Breast epithelium (tissue), 4 donors: ENCODE results near the gene TMEM117. TPM values are rescaled to one million over a fixed set of nuclear protein-coding genes. Genes with fewer than 3 reads are reported as not detected.

Experiments used
- DNase-seq, 2 donors: peaks; one replicate each; pipeline ENCODE4 v3.0.0-alpha.2; 2019; ENCODE audit warnings: low spot score in 2 of 2
- H3K27ac ChIP-seq, 2 donors: fragments of 200-600 bp; sonication (generic) in 1 of 2; one replicate each; pipeline ENCODE4 v1.5.1; 2016 to 2019; ENCODE audit warnings: mild to moderate bottlenecking in 1 of 2
- H3K27me3 ChIP-seq, 2 donors: fragments of 200-600 bp; sonication (generic) in 1 of 2; one replicate each; pipeline versions ENCODE4 v1.5.1 to v1.6.0; 2017 to 2019; ENCODE audit warnings: control low read depth in 1 of 2, mild to moderate bottlenecking in 1 of 2
- H3K36me3 ChIP-seq: fragments of 200-600 bp; one replicate; pipeline ENCODE4 v1.5.1; 2019
- H3K4me1 ChIP-seq, 2 donors: fragments of 200-600 bp; sonication (generic); one replicate each; pipeline ENCODE4 v1.5.1; 2016 to 2019; ENCODE audit warnings: control low read depth in 1 of 2
- H3K4me3 ChIP-seq, 3 donors: fragments of 200-600 bp; sonication (generic); 1 replicate in 2 of 3; 2 replicates in 1 of 3; pipeline ENCODE4 v1.5.1; 2016 to 2019; ENCODE audit warnings: mild to moderate bottlenecking in 3 of 3, moderate library complexity in 2 of 3
- H3K9me3 ChIP-seq, 2 donors: fragments of 200-600 bp; sonication (generic) in 1 of 2; one replicate each; pipeline ENCODE4 v1.5.1; 2016 to 2019; ENCODE audit warnings: control low read depth in 1 of 2
- POLR2A ChIP-seq: fragments of 450-650 bp; IDR thresholded peaks from one replicate; pipeline ENCODE4 v1.6.1; 2016; ENCODE audit warnings: antibody characterized with exemption, mild to moderate bottlenecking, moderate library complexity
- POLR2AphosphoS5 ChIP-seq, 3 donors: sonication (generic); formaldehyde crosslinking; IDR thresholded peaks; one replicate each; pipeline ENCODE4 v1.6.1; 2017; ENCODE audit warnings: antibody characterized with exemption in 3 of 3
- intact Hi-C: fragments of 100-400 bp; cut with DNase I; formaldehyde crosslinking; loops from one replicate; pipeline ENCODE4 v1.15.1; 2023; ENCODE audit warnings: low total_unique reads
- total RNA-seq, 3 donors: library from RNA; depleted of rRNA; stranded (reverse); fragments of >200 nt; gene quantifications; one replicate each; pipeline ENCODE4 v1.1.0, GENCODE V29; 2016
- TF ChIP-seq, protein P1 (sequence below), 3 donors: fragments of 450-650 bp; IDR thresholded peaks; one replicate each; pipeline ENCODE4 v1.5.1; 2016 to 2017; ENCODE audit warnings: antibody characterized with exemption in 3 of 3, mild to moderate bottlenecking in 3 of 3, moderate library complexity in 3 of 3

TMEM117 gene
- total RNA-seq, 3 donors from 2014 or later: 6.1 to 17.1 (median 7.2) TPM

DNA sequence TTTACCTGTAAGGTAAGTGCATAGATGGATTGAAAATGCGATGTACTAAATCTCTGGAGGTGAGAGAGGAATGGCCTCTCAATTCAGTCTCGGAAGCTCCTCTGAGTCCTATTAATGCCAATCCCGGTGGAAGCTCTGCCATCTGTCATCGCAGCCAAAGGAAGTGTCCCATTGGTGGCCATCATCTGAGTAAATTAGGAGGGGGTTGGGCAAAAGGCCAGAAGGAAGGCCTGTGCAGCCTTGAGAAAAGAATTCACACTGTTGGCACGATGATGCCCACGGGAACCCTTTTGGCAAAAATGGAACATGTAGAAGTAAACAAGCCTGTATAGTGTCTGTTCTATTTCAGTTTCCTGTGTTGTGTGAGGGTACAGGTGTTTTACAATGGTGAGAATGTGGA lies 545.5 kb downstream of the TMEM117 start:
- Histone ChIP-seq H3K4me1 (no peaks in the 10 kb centered on the region), H3K4me3 (no peak overlapping the region), H3K36me3 (no peaks in the 10 kb centered on the region), H3K27me3 (no peaks in the 10 kb centered on the region), H3K27ac (no peak overlapping the region), H3K9me3 (no peaks in the 10 kb centered on the region)
- intact Hi-C loops: no loop called here
- no peak for DNase-seq
- TF ChIP-seq POLR2AphosphoS5 (IDR thresholded peaks at IDR 0.05) (no peak), POLR2A (no peak)
- TF ChIP-seq, protein P1, sequence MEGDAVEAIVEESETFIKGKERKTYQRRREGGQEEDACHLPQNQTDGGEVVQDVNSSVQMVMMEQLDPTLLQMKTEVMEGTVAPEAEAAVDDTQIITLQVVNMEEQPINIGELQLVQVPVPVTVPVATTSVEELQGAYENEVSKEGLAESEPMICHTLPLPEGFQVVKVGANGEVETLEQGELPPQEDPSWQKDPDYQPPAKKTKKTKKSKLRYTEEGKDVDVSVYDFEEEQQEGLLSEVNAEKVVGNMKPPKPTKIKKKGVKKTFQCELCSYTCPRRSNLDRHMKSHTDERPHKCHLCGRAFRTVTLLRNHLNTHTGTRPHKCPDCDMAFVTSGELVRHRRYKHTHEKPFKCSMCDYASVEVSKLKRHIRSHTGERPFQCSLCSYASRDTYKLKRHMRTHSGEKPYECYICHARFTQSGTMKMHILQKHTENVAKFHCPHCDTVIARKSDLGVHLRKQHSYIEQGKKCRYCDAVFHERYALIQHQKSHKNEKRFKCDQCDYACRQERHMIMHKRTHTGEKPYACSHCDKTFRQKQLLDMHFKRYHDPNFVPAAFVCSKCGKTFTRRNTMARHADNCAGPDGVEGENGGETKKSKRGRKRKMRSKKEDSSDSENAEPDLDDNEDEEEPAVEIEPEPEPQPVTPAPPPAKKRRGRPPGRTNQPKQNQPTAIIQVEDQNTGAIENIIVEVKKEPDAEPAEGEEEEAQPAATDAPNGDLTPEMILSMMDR (IDR thresholded peaks at IDR 0.05): no peak

DNA sequence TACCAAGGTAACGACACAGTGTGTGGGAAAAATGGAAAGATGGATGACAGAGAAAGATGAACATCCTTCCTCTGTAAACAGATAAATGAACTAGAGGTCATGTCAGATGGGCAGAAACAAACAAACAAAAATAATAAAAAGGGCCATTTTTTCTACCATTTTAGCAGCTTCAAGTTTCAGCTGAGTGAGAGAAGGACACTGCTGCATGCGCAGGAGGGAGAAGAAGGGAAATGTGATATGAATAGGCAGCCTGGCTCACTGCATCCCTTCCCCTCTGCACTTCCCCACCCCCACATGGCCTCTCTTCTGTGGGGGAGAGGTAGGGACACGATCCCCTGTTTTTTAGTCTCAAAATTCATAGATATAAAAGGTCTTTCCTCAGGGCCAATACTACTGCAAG lies 548.3 kb downstream of the TMEM117 start:
- TF ChIP-seq POLR2A: no peak
- TF ChIP-seq, protein P1 (IDR thresholded peaks at IDR 0.05): no peak
- no peak for TF ChIP-seq POLR2AphosphoS5 (IDR thresholded peaks at IDR 0.05)
- no peaks in the 10 kb centered on the region for H3K9me3 ChIP-seq
- no peak for DNase-seq
- no peaks in the 10 kb centered on the region for H3K36me3 ChIP-seq
- no peaks in the 10 kb centered on the region for H3K27me3 ChIP-seq
- no peak overlapping the region for H3K4me3 ChIP-seq
- H3K27ac ChIP-seq: no peak overlapping the region
- no peaks in the 10 kb centered on the region for H3K4me1 ChIP-seq
- intact Hi-C loops: no loop called here

DNA sequence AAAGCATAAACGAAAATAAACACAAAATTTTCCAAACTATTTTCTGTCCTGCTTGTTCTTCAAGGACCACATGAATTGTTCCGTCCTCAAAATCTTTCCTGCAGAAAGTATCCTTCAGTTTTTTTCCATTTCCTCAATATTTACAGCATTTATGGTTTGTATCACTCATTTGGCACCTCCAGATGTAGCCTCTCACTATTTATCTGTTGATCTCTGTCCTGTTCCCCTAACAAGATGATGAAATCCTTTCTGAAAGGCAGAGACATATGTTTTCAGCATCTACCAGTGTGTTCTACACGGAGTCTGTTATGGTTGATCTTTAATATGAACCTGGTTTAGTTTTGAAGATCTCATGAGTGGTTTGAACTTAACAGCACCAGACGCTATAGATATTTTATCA lies 550.1 kb downstream of the TMEM117 start:
- no peak overlapping the region for H3K27ac ChIP-seq
- intact Hi-C loops: no loop called here
- no peaks in the 10 kb centered on the region for H3K27me3 ChIP-seq
- no peak overlapping the region for H3K4me3 ChIP-seq
- no peaks in the 10 kb centered on the region for H3K4me1 ChIP-seq
- no peak for TF ChIP-seq POLR2AphosphoS5 (IDR thresholded peaks at IDR 0.05)
- no peak for TF ChIP-seq POLR2A
- TF ChIP-seq, protein P1 (IDR thresholded peaks at IDR 0.05): no peak
- H3K36me3 ChIP-seq: no peaks in the 10 kb centered on the region
- H3K9me3 ChIP-seq: no peaks in the 10 kb centered on the region
- DNase-seq: no peak

DNA sequence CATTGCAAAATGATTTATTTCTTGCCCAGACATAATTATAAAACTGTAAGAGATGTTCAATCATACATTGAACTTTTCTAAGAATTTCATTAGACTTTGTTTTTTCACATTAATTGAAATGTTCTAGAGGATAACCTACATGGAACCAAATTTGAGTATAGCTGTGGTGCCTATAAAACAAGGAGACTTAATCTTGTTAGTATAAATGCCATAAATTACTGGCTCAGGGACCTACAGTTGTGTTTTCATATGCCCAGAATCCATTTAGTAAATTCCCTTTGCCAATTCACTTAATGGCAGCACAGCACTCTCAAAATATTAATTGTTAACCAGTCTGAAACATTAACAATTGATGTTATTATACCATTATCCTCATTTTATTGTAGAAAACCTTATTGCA lies 551.7 kb downstream of the TMEM117 start:
- H3K9me3 ChIP-seq: no peaks in the 10 kb centered on the region
- H3K27me3 ChIP-seq: no peaks in the 10 kb centered on the region
- TF ChIP-seq, protein P1 (IDR thresholded peaks at IDR 0.05): no peak
- H3K4me3 ChIP-seq: no peak overlapping the region
- no peak overlapping the region for H3K27ac ChIP-seq
- H3K4me1 ChIP-seq: no peaks in the 10 kb centered on the region
- DNase-seq: no peak
- no peaks in the 10 kb centered on the region for H3K36me3 ChIP-seq
- intact Hi-C loops: no loop called here

DNA sequence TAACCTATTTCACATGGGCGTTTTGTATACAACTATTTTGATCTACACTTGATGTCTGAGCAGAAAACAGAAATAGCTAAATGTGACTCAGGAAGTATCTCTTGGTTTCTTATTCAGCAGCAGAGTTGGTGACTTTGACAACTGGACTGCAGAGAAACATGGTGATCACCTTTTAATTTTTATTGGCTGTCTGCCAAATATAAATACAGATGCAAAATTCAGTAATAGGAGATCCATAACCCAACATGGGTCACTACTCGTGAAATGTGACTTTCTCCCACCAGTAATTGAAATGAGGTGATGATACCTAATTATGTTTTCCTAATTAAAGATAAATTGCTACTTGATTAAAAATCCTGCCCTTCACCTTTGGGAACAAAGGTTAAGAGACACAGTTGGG lies 553.2 kb downstream of the TMEM117 start:
- Histone ChIP-seq H3K36me3 (no peaks in the 10 kb centered on the region), H3K9me3 (no peaks in the 10 kb centered on the region), H3K27ac (no peak overlapping the region), H3K4me1 (no peaks in the 10 kb centered on the region), H3K4me3 (no peak overlapping the region), H3K27me3 (no peaks in the 10 kb centered on the region)
- TF ChIP-seq POLR2AphosphoS5 (IDR thresholded peaks at IDR 0.05) (no peak), POLR2A (no peak)
- TF ChIP-seq, protein P1 (IDR thresholded peaks at IDR 0.05): no peak
- intact Hi-C loops: no loop called here
- no peak for DNase-seq
